ENCODE measurements around the gene ACTMAP. TPM values are rescaled to one million over a fixed set of nuclear protein-coding genes. Genes with fewer than 3 reads are reported as not detected.
A peak's percentile ranks its signal among the peaks of the same experiment; 100 is the strongest.

ACTMAP gene
- total RNA-seq, 2 experiments from 2014 or later: 5.0 to 54.8 TPM

DNA sequence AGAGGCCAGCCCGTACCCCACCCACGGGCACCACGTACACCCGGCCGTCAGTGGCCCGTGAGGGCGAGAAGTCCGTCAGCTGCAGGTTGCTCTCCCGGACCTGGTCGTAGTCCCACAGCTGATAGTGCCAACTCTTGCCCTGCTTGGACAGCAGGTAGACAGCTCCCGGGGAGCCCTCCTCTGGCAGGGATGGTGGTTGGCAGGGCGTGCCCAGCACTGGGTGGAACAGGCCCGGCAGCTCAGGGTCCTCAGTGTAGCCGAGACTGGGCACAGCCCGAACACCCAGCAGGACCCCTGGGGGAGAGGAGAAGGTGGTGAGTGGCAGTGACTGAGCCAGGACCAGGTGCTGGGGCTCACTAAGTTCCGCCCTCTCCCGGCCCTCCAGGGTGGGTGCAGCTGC is 7.8 kb downstream of the ACTMAP start:
- no TSS peak for BruUV-seq (replicated peaks)
- Histone ChIP-seq H3K4me1 (ENCODE audit: insufficient read depth, low read length, poor library complexity, severe bottlenecking) (no peaks in the 10 kb centered on the region), H3K9me3 (ENCODE audit: low read length) (no peaks in the 10 kb centered on the region), H3K27ac (ENCODE audit: low read depth, low read length, poor library complexity, severe bottlenecking) (no peak overlapping the region), H3K4me3 (ENCODE audit: low read depth, low read length, poor library complexity, severe bottlenecking) (no peak overlapping the region), H3K9me2 (ENCODE audit: insufficient read depth, low read length) (no peaks in the 10 kb centered on the region), H3K36me3 (ENCODE audit: insufficient read depth, low read length) (peaks cover 10% of the 10 kb centered on the region; the same call in 1 of the 2 replicates), H2AFZ (ENCODE audit: low read length) (no peak overlapping the region), H3K79me2 (ENCODE audit: insufficient read depth, low read depth, low read length) (no peaks in the 10 kb centered on the region; the same call in 1 of the 2 replicates), H4K20me1 (ENCODE audit: insufficient read depth, low read length) (no peaks in the 10 kb centered on the region), H3K4me2 (ENCODE audit: low read length) (no peak overlapping the region)
- TF ChIP-seq, protein P1, sequence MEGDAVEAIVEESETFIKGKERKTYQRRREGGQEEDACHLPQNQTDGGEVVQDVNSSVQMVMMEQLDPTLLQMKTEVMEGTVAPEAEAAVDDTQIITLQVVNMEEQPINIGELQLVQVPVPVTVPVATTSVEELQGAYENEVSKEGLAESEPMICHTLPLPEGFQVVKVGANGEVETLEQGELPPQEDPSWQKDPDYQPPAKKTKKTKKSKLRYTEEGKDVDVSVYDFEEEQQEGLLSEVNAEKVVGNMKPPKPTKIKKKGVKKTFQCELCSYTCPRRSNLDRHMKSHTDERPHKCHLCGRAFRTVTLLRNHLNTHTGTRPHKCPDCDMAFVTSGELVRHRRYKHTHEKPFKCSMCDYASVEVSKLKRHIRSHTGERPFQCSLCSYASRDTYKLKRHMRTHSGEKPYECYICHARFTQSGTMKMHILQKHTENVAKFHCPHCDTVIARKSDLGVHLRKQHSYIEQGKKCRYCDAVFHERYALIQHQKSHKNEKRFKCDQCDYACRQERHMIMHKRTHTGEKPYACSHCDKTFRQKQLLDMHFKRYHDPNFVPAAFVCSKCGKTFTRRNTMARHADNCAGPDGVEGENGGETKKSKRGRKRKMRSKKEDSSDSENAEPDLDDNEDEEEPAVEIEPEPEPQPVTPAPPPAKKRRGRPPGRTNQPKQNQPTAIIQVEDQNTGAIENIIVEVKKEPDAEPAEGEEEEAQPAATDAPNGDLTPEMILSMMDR (conservative IDR thresholded peaks at IDR 0.05; ENCODE audit: low read length): no peak
- TF ChIP-seq EZH2phosphoT487 (IDR thresholded peaks at IDR 0.05; ENCODE audit: borderline replicate concordance, low read depth, low read length): no peak
- intact Hi-C loops (cut with micrococcal nuclease; ENCODE audit: unreplicated experiment): no loop called here
- ChIA-PET CTCF (ENCODE audit: unreplicated experiment) (no interaction called here), POLR2A (no interaction called here)
- DNase-seq (ENCODE audit: low spot score): no peak

DNA sequence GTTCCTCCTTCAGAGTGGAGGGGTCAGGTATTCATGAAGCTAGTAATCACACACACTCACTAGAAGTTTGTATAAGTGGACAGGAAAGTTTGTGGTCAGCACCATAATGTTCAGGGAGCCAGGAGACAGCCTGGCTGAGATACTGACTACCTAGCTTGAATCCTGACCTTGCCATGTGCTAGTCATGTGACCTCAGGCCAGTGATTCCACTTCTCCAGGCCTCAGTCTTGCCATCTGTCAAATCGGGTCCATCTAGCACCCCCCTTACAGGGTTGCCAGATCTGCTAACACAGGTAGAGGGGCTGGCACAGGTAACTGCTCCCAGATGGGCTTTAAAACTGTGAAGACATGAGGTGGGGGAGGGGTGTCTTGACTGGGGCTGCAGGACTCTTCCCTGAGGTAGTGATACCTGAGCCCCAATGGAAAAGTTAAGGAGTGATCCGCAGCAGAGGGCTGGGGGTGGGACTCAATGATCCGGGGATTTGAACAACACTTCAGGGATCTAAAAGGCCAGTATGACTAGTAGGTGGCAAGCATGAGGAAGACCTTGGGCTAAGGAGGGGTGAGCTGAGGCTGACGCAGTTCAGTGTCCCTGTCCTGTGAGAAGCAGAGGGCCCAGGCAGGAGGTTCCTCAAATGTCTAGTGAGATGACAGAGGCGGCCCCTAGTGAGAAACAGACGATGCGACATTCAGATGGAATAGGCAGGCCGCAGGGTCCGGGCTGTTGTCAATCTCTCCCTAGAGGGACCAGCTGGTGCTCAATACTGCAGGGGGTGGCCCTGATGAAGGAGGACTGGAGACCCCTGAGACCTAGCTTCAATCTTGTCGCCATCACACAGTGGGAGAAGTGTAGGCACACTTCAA is 8.5 kb downstream of the ACTMAP start:
- Histone ChIP-seq H3K4me2 (ENCODE audit: low read length) (no peak overlapping the region), H3K79me2 (ENCODE audit: insufficient read depth, low read depth, low read length) (no peaks in the 10 kb centered on the region), H3K4me1 (ENCODE audit: insufficient read depth, low read length, poor library complexity, severe bottlenecking) (no peaks in the 10 kb centered on the region), H4K20me1 (ENCODE audit: insufficient read depth, low read length) (no peaks in the 10 kb centered on the region), H3K27ac (ENCODE audit: low read depth, low read length, poor library complexity, severe bottlenecking) (no peak overlapping the region), H3K4me3 (ENCODE audit: low read depth, low read length, poor library complexity, severe bottlenecking) (no peak overlapping the region), H3K36me3 (ENCODE audit: insufficient read depth, low read length) (peaks cover 14% of the 10 kb centered on the region; the same call in 1 of the 2 replicates), H2AFZ (ENCODE audit: low read length) (no peak overlapping the region), H3K9me3 (ENCODE audit: low read length) (no peaks in the 10 kb centered on the region), H3K9me2 (ENCODE audit: insufficient read depth, low read length) (no peaks in the 10 kb centered on the region)
- ChIA-PET POLR2A (interaction anchor here (1.2 kb wide), 1 partner anchor 9 kb away, joined by 4 read pairs; the partner anchor contains the start of genes ACTMAP and SNRPA), CTCF (ENCODE audit: unreplicated experiment) (no interaction called here)
- BruUV-seq (replicated peaks): no TSS peak
- intact Hi-C loops (cut with micrococcal nuclease; ENCODE audit: unreplicated experiment): no loop called here
- DNase-seq (ENCODE audit: low spot score): no peak
- TF ChIP-seq, protein P1 (conservative IDR thresholded peaks at IDR 0.05; ENCODE audit: low read length): 0 out of 2 replicates have a peak, but pooled peaks have one; percentile 19
- TF ChIP-seq EZH2phosphoT487 (IDR thresholded peaks at IDR 0.05; ENCODE audit: borderline replicate concordance, low read depth, low read length): no peak

DNA sequence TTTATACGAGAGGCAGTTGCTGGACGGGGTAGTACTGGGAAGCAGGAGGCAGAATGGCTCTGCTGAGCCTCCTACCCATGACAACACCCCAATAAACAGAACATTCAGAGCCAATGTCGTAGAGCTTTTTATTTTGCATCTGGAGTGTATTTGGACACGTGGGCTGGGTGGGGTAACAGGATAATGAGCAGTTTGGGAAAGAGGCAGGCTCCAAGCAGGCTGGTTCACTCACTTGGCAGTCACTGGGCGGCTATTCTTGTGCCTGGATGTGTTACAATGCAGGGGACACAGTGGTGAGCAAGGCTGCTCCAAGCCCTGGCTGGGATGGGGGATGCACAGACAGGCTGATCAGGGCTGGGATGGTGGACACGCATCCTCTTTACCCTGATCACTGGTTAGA is 9.5 kb downstream of the ACTMAP start:
- Histone ChIP-seq H2AFZ (ENCODE audit: low read length) (no peak overlapping the region), H3K9me3 (ENCODE audit: low read length) (no peaks in the 10 kb centered on the region), H3K27ac (ENCODE audit: low read depth, low read length, poor library complexity, severe bottlenecking) (no peak overlapping the region), H3K4me1 (ENCODE audit: insufficient read depth, low read length, poor library complexity, severe bottlenecking) (no peaks in the 10 kb centered on the region), H4K20me1 (ENCODE audit: insufficient read depth, low read length) (no peaks in the 10 kb centered on the region), H3K9me2 (ENCODE audit: insufficient read depth, low read length) (no peaks in the 10 kb centered on the region), H3K4me2 (ENCODE audit: low read length) (no peak overlapping the region), H3K79me2 (ENCODE audit: insufficient read depth, low read depth, low read length) (no peaks in the 10 kb centered on the region), H3K36me3 (ENCODE audit: insufficient read depth, low read length) (peaks cover 14% of the 10 kb centered on the region; the same call in 1 of the 2 replicates), H3K4me3 (ENCODE audit: low read depth, low read length, poor library complexity, severe bottlenecking) (no peak overlapping the region)
- no peak for DNase-seq (ENCODE audit: low spot score)
- ChIA-PET CTCF (ENCODE audit: unreplicated experiment) (interaction anchor here (0.6 kb wide), 1 partner anchor 11 kb away, joined by 5 read pairs; no protein-coding TSS in a partner anchor), POLR2A (interaction anchor here (1.2 kb wide), 1 partner anchor 10 kb away, joined by 4 read pairs; the partner anchor contains the start of genes ACTMAP and SNRPA)
- no peak for TF ChIP-seq EZH2phosphoT487 (IDR thresholded peaks at IDR 0.05; ENCODE audit: borderline replicate concordance, low read depth, low read length)
- no TSS peak for BruUV-seq (replicated peaks)
- intact Hi-C loops (cut with micrococcal nuclease; ENCODE audit: unreplicated experiment): no loop called here

Data from OCI-LY7 (cell line).